NCI-H1694 (cell line): ENCODE results near the gene MYRFL.
"Not testable (repeated sequence)": the region's sequence is repeated elsewhere in the genome, so short reads cannot be mapped to it uniquely, and the experiment has no call there.

ENCODE experiments used
- DNase-seq: peaks from one replicate; lab custom pipeline; 2025; lab: John Stamatoyannopoulos, UW

The MYRFL gene

DNA sequence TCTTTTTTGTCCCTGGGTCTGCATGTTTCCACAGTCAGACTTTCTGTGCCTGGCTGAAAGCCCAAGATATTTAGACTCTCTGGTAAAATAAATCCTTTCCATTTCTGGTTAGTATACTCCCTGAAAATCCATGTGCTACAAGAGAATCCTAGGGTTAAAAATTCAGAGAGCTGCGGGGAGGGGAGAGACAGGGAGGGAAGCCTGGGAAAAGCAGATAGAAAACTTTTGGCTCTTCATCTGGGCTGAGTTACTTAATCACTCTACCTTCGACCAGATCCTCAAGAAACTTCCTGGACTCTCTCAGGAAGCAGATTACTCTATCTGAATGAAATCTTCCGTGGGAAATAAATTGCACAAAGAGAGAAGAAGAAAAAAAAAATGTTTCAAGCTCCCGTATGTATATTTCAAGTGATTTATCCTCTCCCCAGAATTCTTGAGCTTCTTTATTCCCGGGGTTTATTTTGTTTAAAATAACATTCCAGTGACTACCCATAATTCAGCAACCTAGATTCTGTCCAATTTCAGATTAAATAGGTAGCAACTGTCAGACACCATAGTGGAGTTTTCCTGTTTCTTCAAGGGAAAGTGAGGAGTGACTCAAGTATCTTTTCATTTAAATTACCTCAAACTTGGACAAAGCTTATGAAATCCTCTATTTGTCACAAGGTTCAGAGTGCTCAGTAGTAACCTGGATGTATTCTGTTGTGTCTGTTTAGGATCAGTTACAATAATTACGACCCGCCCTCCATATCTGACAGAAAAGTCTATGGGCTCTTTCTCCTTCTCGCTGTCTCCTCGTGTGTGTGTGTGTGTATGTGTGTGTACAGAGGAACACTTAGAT is 163.7 kb downstream of the MYRFL start:
- DNase-seq = no peak

DNA sequence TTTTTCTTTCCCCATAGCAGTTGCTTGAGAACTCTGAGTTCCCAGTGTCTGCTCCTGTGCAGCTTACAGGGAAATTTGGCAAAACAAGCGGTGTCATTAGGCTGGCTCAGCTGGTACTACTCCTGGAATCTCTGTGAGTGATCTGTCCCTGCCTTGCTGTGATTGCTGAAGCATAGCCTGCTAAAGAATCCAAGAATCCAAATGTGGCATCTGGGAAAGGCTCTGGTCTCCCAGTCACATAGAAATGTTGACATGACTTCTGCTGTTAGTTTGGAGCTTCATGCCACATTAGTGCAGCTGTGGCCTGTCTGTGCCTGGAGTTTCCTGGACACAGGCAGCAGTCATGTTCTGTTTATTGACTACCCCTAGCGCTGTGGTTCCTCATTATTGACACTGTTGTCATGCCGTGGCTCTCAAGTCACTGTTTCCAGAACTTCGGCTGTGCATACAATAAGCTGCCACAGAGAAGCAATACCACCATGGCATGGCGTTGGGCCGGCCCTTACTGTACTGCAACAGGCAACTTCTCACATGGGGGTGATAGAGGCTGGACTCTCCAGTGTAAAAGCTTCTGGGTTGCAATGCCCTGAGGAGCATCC is 166.8 kb downstream of the MYRFL start:
- peak; percentile 88 for DNase-seq

DNA sequence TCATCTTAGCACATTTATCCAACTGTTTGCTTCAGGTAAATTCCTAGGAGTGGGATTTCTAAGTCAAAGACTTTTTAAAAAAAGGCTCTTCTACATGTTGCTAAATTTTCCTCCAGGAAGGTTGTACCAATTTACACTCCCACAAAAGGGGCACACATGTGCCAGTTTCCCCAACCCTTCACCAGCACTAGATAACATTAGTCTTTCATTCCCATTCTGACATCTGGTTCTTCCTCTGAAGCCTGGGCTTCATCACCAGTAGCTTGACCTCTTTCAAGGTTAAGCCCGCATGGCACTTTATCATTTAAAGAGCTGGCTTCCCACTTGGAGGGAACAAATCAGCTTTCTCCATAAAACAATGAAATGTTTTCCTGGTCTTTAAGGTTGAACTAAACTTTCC is 168.4 kb downstream of the MYRFL start:
- DNase-seq = no peak

DNA sequence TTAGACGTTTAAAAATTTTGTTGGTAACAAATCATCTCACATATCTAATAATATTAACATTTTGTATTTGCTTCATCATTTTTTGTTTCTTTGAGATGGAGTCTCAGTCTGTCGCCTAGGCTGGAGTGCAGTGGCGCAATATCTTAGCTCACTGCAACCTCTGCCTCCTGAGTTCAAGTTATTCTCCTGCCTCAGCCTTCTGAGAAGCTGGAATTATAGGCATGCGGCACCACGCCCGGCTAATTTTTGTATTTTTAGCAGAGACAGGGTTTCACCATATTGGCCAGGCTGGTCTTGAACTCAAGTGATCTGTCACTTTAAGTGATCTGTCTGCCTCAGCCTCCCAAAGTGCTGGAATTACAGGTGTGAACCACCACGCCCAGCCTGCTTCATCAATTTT is 169.1 kb downstream of the MYRFL start:
- not testable (repeated sequence) for DNase-seq

DNA sequence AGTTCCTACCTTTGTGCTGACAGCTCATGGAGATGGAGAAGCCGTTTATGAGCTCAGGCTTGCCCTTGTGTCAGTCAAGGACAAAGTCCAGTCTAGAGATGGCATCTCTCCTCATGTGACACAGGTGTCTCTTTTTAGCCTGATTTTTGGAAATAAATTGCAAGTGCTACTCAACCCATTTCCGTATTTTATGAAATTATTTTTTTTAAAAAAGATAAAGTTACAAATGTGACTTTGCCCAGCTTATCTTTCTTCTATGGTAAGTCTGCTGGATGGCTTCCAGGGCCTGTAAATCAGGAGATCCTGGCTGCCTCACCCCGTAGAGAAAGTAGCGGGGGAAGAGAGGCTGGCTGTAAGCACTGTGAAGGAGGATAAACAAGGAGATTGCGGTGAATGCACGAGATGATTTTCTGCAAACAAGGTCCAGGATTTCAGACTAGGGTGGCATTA is 169.7 kb downstream of the MYRFL start:
- no peak for DNase-seq

DNA sequence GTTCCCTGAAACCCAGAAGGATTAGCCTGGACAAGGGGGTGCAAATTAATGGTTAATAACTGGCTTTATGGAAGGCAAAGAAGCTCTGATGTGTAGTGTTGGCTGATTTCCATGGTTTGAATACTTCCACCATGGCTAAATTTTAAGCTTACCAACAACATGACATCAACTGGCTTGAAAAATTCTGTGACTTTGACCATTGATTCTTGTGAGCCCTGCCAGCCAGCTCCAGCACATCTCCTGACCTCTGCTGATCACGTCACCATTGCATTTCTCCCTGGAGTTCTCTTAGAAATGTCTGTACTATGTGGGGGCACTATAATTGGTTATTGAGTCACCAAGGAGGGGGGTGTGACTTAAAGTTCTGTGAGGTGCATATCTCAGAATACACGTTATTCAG is 171.2 kb downstream of the MYRFL start:
- DNase-seq = no peak

DNA sequence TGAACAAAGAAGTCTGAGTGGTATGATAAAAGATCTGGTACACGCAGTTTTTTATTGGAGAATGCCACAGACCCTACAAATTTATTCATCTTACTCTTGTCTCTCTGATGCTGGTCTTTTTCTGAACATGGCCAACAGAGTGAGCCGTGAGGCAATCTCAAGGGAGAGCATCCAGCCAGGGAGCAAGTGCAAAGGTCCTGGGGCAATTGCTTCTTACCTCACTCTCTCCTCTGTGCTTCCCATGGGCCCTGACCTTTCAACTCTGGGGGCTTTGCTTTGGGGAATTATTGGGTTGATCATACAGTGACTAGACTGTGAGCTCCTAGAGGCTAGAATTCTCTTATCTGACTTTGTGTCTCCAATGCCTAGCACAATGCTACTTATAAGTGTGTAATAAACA is 171.7 kb downstream of the MYRFL start:
- DNase-seq = no peak

DNA sequence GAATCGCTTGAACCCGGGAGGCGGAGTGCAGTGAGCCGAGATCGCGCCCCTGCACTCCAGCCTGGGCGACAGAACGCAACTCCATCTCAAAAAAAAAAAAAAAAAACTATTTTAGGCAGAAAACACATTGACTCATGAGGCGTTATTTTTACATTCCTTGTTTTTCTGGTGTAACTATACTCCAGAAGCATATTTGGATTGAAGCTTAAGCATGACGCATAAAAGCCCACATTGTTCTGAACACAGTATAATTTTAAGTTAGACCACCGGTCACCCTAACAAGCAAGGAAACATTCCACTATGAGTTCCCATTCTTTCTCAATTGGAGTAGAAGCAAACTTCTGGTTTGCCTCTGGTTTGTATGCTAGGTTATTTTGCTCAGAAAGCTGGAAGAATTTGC is 173.0 kb downstream of the MYRFL start:
- DNase-seq = no peak

DNA sequence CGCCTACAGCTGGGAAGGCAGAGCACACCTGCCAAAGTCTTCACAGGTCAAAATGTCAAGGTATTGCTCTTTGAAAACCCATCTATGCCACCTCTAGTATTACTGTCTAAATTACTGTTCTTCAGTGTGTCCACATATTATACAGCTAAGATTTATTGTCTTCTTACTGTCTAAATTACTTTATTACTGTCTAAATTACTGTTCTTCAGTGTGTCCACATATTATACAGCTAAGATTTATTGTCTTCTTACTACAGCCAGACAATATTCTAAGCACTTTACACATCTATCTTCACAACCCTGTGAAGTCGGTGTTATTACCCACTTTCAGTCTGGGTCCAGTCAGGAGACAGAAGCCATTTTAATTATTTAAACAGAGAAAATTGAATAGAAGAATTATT is 173.9 kb downstream of the MYRFL start:
- DNase-seq = no peak

DNA sequence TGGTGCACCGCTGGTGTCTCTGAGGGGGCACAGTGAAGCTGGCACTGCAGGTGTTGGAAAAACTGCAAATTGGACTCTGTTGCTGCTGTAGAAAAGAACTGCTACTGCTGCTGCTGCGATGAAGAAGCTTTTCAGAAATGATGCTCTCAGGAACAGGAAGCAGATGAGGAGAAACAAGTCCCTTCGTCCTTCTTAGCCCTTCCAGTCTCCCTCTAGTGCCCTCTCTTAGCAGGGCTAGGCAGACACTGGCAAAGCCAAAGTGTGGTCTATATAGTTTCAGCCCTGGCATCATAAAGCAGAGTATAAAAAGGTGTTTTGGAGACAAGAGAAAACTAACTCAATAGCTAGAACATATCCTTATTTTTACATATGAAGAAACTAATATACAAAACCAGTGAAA is 174.5 kb downstream of the MYRFL start:
- no peak for DNase-seq

DNA sequence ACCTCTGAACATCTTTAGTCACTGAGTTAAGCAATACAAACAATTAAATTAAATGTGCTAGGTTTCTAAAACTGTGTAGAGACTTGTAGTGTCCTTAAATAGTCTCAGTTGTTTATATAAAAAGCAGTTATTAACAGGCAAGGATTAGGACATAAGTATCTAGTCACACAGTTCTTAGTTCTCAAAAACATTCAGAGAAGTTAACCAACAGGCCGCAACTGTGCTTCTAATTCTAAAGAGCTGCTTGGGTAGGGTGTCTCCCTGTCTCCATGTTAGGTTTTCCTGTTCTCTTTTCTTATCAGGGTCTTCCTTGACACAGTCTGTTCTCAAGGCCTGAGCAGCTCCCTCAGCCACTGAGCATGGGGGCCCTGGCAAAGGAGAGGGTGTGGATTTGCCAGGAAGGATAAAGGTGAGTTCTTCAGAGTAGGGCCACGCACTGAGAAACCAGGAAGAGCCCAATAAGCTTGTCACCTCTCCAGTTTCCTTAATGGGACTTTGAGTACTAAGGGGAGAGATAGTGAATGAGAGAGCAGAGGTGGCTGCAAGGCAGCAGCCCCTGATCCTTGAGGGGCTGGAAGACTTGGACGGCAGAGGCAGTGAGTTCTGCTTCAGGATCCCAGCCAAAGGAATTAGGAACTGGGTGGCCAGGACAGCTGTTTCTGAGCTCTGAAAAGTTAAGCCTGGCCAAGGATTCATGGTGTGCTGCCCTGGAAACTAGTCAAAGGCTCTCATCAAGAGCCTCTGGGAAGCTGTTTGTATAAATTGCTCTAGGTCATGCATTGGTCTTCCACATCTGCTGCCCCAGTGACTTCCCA is 177.3 kb downstream of the MYRFL start:
- no peak for DNase-seq

DNA sequence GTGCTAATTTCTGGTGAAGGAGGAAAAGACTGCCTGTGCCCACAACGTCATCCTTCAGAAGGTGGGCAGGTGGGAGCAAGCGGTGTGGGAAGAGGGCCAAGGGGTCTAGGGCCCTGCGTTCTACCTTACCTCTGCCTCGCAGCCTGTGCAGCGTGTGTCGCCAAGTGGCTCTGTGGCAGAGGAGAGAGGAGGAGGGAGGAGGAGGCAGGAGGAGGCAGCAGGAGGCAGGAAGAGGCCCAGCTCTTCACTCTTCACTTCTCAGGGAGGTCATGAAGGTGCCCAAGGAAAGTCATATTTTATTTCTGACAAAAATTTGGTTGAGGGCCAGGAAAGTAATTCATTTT is 177.9 kb downstream of the MYRFL start:
- no peak for DNase-seq

DNA sequence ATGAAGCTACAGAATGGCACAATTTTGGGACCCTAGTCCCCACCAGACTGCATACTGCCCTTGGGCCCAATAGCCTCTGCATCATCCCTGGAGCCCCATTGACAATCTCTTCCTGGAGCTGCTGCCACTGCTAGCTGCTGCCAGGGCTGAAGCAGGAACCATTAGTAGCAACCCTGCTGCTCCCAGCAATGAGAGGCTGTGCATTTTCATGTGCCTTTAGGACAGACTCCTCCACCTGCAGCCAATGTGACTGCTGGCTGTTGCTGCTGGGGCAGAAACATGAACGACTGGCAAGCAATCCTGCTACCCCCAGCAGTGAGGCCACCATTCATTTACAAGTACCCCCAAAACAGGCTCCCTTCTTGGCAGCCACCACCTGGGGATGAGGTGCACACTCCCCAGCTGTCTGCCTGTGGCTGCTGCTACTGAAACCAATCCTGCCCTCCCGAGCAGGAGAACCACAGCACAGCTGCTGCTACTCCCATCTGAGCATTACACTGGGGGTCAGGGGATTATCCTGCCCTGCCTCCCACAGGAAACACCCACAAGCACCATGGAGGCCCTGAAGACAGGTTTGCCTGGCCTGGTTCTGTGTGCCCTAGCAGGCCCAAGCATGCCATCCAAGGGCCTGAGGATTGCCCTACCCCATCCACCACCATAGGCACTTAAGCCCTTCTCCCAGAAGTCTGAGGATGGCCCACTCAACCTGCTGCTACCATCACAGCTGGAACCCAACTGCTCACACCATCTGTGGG is 181.0 kb downstream of the MYRFL start:
- DNase-seq = no peak

DNA sequence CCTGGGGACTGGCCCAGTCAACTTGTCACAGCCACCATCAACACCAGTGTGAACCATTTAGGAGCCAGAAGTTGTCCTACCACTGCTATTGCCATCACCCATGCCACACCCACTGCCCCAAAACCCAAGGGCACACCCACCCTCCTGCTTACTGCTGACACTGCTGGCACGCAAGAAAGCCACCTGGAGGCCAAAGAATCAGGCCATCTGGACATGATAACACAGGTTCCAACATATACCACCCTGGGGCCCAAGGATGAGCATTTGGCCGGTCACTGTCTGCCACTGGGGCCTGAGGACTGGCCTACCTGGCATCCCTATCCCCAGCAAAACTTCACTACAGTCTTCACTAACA is 181.6 kb downstream of the MYRFL start:
- no peak for DNase-seq

DNA sequence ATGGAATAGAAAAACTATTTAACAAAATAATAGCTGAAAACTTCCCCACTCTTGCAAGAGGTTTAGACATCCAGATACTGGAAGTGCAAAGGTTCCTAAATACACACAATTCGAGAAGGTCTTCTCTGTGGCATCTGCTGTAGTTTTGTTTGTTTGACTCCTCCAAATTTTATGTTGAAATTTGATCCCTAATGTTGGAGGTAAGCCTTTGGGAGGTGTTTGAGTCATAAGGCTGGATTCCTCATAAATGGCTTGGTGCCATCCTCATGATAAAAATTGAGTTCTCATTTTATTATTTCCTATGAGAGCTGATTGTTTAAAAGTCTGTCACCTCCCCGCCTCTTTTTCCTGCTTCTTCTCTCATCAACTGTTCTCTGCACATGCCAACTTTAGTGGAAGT is 182.7 kb downstream of the MYRFL start:
- DNase-seq = no peak
